ENCODE data around the gene CCDC80.

DNA sequence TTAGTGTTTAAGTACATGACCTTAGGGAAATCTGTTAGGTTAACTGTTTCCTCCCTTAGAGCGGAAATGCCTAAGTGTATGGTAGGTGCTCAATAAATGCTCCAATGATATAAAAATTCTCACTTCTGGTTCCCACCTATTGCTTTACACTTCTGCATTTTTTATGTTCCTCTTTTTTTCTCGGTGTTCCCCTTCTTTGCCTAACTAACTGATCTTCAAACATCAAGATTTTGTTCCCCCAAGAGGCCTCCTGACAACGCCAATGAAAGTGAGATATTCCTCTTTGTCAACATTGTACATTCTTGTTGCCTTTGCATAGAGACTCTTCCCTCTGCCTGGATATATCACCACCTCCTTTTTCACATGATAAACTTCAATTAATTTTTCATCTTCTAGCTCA lies 61.7 kb downstream of the CCDC80 start:
- TF ChIP-seq, protein P1, sequence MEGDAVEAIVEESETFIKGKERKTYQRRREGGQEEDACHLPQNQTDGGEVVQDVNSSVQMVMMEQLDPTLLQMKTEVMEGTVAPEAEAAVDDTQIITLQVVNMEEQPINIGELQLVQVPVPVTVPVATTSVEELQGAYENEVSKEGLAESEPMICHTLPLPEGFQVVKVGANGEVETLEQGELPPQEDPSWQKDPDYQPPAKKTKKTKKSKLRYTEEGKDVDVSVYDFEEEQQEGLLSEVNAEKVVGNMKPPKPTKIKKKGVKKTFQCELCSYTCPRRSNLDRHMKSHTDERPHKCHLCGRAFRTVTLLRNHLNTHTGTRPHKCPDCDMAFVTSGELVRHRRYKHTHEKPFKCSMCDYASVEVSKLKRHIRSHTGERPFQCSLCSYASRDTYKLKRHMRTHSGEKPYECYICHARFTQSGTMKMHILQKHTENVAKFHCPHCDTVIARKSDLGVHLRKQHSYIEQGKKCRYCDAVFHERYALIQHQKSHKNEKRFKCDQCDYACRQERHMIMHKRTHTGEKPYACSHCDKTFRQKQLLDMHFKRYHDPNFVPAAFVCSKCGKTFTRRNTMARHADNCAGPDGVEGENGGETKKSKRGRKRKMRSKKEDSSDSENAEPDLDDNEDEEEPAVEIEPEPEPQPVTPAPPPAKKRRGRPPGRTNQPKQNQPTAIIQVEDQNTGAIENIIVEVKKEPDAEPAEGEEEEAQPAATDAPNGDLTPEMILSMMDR (IDR thresholded peaks at IDR 0.05), result no peak
- no peak for TF ChIP-seq EP300 (IDR thresholded peaks at IDR 0.05; ENCODE audit: low read depth)

Data from transverse colon (tissue), 3 donors.